SW 1271 (cell line): ENCODE measurements around the gene UFSP1.

Experiments used
- DNase-seq, 2 experiments: peaks; one replicate each; lab custom pipeline; 2025; lab: John Stamatoyannopoulos, UW

Gene UFSP1

DNA sequence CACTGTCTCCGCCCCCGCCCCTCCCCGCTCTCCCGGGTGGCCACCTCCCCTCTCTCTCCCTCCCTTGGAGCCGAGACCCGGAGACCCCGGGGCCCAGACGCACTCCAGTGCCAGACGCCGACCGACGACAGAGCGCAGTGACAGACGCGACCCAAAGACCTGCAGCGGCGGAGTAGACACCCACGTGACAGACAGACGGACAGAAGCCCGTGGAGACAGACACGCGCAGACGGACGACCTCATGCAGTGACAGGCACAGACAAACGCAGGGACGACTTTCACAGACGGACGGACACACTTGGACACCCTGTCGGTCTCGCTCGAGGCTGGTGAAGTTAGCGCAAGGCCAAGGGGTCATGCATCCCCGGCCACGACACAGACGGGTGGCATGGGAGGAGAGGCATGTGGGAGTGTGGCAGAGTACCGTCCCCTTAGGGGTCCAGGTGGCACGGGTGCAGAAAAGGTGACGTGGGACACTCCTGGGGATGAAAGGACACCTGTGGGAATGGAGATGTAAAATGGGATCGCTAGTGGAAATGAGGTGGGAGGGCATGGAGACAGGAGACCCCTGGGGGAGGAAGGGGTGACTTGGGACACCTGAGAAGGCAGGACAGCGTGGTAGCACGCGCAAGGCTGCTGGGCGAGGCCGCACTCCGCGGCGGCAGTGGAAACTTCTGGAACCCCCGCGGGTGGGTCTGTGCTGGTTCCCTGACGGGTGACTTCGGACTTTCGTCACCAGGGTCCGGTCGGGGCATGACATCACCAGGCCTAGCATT, 6.6 kb upstream of the UFSP1 start:
- peak in 1 of 2 experiments; percentile 18 for DNase-seq

GRCh38 chr7:100895701-100895955, 6.1 kb upstream of the UFSP1 start, which contains the start of gene ACHE:
TSS of gene ACHE (minus strand) at chr7:100895888. CDS start at chr7:100894232, 1,656 bp downstream.
- DNase-seq: no peak

DNA sequence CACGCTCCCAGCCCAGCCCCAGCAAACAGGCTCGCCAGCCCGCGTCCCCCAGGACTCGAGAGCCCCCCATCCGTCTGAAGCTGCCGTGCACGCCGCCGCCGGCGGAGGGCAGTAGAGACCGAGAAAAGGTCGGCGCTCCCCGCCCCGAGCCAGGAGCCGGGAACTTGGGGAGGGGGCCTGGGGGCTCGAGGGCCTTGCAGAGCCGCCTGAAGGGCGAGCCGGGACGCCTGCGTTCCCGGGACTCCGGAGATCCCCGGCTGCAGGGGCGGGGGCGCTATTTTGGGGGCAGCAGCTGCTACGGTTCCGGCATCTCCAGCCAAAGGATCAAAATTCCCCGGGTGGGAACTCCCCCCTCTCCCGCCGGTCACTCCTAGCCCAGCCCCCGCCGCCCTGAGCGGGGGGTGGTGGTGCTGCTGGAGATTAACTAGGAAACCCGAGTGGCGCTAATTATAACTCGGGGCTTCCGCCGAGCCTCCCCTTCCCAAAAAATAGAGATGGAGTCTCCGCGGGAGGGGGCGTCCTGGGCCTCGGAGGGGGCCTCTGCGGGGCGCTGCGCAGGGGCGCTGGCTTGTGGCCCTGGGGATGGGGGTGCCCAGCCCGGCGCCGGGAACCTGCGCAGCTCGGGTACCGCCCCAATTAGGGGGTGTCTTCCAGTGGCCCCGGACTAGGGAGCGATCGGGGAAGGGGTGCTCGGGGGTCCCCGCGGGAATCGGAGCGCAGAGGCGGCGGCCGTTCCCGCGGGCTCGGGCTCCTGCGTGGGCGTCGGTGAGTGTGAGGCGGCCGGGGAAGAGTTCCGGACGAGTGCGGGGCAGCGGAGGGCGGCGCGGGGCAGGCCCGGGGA, 5.6 kb upstream of the UFSP1 start:
- DNase-seq: no peak

GRCh38 chr7:100893910-100894721, 4.6 kb upstream of the UFSP1 start:
- no peak for DNase-seq

DNA sequence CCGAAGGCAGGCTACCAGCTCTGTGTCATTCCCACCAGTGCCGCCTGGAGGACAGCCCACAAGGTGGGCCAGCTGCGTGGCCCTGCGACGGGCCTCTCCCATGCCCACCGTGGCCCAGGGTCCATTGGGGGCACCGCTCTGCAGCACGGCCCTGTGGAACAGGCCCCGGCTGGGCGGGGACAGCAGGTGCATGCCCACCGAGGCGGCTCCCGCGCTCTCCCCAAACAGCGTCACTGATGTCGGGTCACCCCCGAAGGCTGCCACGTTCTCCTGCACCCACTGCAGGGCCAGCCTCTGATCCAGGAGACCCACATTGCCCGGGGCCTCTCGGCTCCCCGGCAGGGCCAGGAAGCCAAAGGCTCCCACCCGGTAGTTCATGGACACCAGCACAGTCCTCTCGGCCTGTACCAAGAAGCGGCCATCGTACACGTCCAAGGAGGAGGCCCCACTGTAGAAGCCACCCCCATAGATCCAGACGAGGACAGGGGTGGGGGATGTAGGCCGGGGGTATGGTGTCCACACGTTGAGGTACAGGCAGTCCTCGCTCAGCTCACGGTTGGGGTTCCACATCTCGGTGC, 3.9 kb upstream of the UFSP1 start:
- no peak for DNase-seq

DNA sequence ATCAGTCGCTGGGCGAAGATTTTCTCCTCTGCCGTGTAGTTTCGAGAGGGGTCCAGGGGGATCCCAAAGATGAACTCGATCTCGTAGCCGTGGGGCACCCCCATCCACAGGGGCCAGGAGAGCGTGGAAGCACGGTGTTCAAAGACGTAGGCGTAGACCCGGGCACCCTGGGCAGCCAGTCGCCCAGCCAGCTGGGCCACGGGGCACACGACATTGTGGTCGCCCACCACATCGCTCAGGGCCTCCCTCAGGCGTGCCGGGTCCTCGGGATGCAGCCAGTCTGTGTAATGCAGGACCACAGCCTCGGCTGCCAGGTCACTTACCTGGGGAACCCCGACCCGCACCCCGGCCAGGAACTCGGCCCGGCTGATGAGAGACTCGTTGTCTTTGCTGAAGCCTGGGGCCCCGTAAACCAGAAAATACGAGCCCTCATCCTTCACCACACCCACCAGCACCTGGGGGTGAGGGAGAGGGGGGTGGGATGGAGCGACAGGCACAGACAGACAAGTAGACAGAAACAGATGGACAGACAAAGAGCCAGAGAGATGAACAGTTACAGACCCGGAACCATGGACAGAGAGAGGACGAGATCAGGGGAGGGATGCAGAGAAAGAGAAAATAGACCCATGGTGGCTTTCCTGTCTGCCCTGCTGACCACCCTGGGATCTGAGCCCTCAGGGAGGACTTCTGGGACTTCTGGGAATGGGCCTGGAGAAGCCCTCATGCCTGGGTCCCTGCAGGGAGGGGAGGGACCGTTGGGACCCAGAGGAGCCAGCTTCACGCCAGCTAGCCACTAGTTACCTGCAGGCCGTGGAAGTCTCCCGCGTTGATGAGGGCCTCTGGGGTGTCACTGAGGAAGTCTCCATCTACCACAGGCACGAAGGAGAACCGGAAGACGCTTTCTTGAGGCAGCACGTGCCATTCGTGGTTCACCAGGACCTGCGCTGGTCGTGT, 3.1 kb upstream of the UFSP1 start:
- no peak for DNase-seq

DNA sequence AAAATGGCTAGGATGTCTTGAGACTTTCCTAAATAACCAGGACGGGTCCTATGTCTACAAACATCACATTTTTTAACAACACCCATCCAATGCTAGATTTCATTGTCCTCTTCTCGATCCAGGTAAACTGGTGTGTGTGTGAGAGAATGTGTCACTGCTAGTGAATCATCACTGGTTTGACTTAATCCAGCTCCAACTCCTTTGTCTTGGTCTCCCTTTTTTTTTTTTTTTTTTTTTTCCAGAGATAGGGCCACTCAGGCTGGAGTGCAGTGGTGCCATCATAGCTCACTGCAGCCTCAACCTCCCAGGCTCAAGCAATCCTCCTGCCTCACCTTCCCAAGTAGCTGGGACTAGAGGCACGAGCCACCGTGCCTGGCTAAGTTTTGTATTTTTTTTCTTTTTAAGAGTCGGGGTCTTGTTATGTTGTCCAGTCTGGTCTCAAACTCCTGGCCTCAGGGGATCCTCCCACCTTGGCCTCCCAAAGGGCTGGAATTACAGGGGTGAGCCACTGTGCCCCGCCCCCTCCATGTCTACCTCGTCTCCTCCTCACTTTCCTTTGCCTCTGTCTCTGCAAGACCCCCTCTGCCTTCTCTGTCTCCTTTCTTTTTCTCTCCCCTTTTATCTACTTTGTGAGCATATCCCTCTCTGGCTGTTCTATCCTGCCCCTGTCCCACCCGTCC, 2.2 kb upstream of the UFSP1 start:
- DNase-seq: no peak

DNA sequence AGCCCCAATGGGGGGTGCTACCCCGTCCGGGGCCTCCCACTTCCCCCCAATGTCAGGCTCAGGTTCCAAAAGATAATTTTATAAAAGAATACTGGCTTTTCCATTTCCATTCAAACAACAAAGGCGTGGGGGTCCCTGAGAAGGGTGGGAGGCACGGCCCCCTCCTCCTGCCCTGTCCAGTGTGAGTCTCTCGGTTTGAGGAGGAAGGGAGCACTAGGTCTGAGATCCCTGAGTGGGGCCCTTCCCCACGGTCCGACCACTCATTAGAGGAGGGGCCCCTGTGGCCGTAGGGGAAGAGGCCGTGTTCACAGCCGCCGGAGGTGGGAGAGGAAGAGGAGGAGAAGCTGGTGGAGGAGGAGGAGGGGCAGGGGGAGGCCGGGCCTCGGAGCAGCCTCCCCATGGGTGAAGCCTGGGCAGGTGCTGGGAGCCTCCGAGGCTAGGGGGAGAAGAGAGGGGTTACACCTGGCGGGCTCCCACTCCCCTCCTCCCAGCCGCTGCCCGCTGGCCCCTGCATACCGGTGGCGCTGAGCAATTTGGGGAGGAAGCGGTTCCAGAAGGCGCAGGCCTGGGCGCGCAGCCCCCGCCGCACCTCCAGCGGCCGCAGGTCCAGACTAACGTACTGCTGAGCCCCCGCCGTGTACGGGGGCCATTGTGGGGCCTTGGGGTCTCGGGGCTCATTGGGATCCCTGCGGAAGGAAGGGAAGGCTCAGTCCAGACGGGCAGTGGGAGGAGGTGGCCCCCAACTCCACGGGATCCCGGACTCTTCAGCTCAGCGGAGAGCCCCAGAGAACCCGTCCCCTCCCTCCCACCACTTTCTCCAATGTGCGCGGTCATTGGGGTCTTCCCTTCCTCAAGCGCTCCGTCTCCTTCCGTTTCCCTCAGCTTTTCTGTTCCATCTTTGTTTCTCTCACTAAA, 1.4 kb upstream of the UFSP1 start:
- DNase-seq: no peak

GRCh38 chr7:100888291-100888987, 1.1 kb downstream of the UFSP1 start:
- DNase-seq: no peak

DNA sequence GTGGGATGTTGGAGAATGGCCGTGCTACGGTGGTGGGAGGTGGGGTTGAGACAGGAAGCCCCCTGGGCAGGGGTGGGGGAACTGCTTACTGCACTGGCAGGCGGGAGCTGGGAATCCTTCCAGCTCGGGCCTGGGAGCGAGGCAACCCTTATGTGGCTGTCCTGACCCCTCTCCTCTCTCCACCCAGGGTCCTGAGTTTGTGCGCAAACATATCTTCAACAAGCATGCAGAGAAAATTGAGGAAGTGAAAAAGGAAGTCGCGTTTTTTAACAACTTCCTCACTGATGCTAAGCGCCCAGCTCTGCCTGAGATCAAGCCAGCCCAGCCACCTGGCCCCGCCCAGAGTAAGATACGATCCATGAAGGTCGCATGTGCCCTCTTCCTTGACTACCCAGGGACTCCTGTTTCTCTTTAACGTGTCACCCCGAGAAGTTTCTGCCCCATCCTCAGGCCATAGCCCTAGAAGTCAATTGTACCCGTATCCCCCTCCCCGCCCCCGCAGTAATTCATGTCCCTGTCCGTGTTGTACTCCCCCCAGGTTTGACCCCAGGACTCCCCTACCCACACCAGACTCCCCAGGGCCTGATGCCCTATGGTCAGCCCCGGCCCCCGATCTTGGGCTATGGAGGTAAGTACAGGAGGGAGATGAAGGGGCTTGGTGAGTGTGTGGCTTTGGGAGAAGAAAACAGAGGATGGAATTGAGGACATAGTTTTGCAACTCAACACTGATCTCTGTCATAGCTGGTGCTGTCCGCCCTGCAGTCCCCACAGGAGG, 1.8 kb downstream of the UFSP1 start:
- no peak for DNase-seq

GRCh38 chr7:100886936-100887515, 2.5 kb downstream of the UFSP1 start:
- DNase-seq: no peak

DNA sequence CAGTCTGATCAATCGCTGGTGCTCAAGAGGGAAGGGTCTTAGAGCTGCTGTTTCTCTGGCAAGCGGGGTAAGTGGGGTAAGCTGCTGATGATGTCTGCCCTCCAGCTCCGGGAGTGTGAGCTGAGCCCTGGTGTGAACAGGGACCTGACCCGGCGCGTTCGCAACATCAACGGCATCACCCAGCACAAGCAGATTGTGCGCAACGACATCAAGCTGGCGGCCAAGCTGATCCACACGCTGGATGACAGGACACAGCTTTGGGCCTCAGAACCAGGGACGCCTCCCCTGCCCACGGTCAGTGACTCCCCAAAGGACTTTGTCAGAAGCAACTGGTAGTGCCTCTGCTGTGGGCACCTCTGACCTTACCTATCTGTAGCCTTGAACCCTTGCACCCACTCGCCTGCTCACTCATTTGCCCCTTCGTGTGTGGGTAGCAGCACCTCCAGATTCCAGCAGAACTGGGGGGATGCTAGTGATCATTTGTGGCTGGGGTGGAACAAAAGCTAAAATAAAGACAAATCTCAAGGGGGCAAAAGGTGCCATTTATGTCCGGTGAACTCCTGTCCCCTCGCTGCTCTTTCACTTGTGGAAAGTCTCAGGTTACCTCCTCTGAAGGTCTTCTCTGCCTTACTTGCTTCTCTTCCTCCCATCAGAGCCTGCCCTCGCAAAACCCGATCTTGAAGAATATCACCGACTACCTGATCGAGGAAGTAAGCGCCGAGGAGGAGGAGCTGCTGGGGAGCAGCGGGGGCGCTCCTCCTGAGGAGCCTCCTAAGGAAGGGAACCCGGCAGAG, 3.2 kb downstream of the UFSP1 start:
- DNase-seq: no peak

DNA sequence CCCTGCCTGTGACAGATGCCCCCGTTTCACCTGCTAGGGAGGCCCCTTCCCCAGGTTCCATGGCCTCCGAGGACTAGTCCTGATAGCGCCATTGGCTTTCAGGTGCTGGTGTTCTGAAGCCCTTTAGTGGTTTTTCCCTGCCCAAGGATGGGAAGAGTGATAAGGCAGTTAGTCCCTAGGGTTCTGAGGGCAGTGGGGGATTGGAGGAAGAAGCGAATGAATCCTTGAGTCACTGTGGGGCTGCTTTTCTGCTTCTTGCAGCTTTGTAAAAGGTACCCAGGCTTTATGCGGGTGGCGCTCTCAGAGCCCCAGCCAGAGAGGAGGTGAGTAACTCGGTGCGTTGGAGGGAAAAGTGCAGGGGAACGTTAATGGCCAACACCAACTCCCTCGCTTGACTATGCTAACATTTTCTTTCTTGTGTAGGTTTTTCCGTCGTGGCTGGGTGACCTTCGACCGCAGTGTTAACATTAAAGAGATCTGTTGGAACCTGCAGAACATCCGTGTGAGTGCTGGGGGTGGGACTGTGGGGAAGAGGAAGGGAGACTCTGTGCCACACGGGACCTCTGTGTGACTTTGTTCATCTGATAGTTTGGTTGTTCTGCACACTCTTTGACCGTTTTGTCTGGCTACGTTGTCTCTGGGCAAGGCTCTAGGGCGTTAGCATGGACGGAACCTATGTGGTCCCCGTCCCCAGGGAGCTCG, 3.9 kb downstream of the UFSP1 start:
- no peak for DNase-seq

- DNase-seq: no peak
Measured at GRCh38 chr7:100884736-100885439, 4.6 kb downstream of the UFSP1 start.

DNA sequence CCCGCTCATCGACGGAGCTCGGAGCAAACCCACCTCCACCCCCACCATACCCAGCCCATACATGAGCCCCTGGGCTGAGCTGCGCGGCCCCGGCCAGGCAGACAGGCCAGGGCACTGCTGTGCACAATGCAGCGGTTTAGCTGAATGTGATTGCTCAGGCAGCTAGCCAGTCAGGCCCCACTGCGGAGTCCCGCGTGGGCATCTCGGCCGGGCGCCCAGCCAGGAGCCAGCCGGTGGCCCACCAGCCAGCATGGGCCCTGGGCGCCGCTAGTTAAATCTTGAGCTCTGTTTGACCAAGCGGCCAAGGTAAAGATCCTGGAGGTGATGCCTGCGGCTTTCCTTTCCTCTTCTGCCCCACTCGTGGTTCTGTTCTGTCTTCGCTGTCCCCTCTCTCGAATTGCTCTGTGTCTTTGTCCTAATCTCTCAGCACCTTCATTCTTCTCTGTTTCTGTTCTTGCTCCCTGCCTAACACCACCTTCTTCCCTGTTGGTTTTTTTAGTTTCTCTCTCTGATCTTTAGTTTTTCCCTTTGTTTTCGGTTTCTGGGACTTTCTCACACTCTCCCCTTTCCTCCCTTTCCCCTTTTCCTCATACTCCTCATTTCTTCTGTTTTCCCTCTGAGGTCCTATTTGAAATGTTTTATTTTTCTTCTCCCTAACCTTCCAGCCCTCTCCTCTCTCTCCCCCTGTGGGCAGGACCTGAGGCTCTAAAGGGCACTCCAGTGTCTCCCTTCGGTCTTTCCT, 6.6 kb downstream of the UFSP1 start:
- DNase-seq: no peak
